SKM-1 (cell line): ENCODE results near the gene CFAP210.
"Not testable (repeated sequence)": the region's sequence is repeated elsewhere in the genome, so short reads cannot be mapped to it uniquely, and the experiment has no call there.

Experiments used
- DNase-seq: peaks from one replicate; lab custom pipeline; 2025; ENCODE audit not compliant: unreplicated experiment; lab: John Stamatoyannopoulos, UW

Gene CFAP210

GRCh38 chr2:169623235-169623634 is 71.0 kb downstream of the CFAP210 start:
- DNase-seq: no peak

GRCh38 chr2:169620509-169620908 is 73.7 kb downstream of the CFAP210 start:
- DNase-seq: no peak

- no peak for DNase-seq
Measured at GRCh38 chr2:169619946-169620345, 74.3 kb downstream of the CFAP210 start.

GRCh38 chr2:169615982-169616381 is 78.2 kb downstream of the CFAP210 start:
- not testable (repeated sequence) for DNase-seq

GRCh38 chr2:169613876-169614275 is 80.3 kb downstream of the CFAP210 start:
- DNase-seq: no peak

GRCh38 chr2:169609264-169609663 is 84.9 kb downstream of the CFAP210 start:
- DNase-seq: no peak

- DNase-seq: no peak
Measured at GRCh38 chr2:169599568-169599967, 94.6 kb downstream of the CFAP210 start.

- DNase-seq: no peak
Measured at GRCh38 chr2:169598982-169599381, 95.2 kb downstream of the CFAP210 start.

- not testable (repeated sequence) for DNase-seq
Measured at GRCh38 chr2:169596546-169596945, 97.7 kb downstream of the CFAP210 start.
